ENCODE results near the gene DPM2.

DPM2 gene

GRCh38 chr9:127944586-127945218, 7.0 kb upstream of the DPM2 start:
- no peak for TF ChIP-seq CTCF (IDR thresholded peaks at IDR 0.05; ENCODE audit: low read depth, low read length)
- H3K4me3 ChIP-seq (ENCODE audit: low read depth, low read length) = no peak overlapping the region

GRCh38 chr9:127943731-127944144, 6.1 kb upstream of the DPM2 start:
- H3K4me3 ChIP-seq (ENCODE audit: low read depth, low read length) = no peak overlapping the region
- TF ChIP-seq CTCF (IDR thresholded peaks at IDR 0.05; ENCODE audit: low read depth, low read length) = peak; percentile 95

- TF ChIP-seq CTCF (IDR thresholded peaks at IDR 0.05; ENCODE audit: low read depth, low read length) = no peak
- H3K4me3 ChIP-seq (ENCODE audit: low read depth, low read length) = no peak overlapping the region
Measured at GRCh38 chr9:127943011-127943662, 5.5 kb upstream of the DPM2 start.

- no peak overlapping the region for H3K4me3 ChIP-seq (ENCODE audit: low read depth, low read length)
- TF ChIP-seq CTCF (IDR thresholded peaks at IDR 0.05; ENCODE audit: low read depth, low read length) = peak; percentile 92
Measured at GRCh38 chr9:127942216-127943010, 4.8 kb upstream of the DPM2 start.

- no peak for TF ChIP-seq CTCF (IDR thresholded peaks at IDR 0.05; ENCODE audit: low read depth, low read length)
- H3K4me3 ChIP-seq (ENCODE audit: low read depth, low read length) = no peak overlapping the region
Measured at GRCh38 chr9:127941961-127942215, 4.2 kb upstream of the DPM2 start.

- no peak overlapping the region for H3K4me3 ChIP-seq (ENCODE audit: low read depth, low read length)
Measured at GRCh38 chr9:127941062-127941960, 3.7 kb upstream of the DPM2 start.

More at GRCh38 chr9:127941062-127941960, 3.7 kb upstream of the DPM2 start:
- no peak for TF ChIP-seq CTCF (IDR thresholded peaks at IDR 0.05; ENCODE audit: low read depth, low read length)
